ENCODE measurements around the gene ZNF230.

DNA sequence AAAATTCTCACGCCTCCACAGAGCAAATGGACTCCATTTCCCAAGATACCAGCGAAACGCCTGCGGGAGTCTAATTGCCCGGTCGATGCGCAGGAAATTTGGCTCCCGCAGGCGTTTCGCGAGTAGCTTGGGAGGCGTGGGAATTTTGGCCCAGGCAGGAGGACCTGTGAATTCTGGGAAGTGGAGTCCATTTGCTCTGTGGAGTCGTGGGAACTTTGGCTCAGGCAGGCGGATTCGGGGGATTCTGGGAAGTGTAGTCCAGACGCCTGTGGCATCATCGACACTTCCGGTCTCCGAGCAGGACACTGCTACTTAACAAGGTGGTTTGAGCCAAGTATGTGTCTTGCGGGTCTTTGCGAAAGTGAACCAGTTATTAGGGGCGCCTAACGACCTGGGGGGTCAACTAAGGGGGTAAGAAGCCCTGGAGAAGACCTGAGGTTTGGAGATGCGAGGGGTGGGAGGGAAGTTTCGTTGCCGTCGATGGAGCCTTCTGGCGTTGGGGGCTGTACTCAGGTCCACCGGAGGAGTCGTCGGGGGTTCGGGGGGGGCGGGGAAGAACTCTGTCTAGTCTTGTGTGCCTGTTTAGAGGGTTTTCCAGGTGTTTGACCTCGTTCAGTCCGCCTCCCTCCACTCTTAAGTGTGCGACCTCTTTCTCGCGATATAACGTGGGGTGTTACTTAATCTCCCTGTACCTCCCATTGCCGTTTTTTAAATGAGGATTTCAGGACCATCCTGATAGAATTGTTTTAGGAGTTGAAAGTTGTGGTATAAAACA is 18.7 kb upstream of the ZNF230 start, which contains the start of gene ZNF155:
- TF ChIP-seq, protein P1, sequence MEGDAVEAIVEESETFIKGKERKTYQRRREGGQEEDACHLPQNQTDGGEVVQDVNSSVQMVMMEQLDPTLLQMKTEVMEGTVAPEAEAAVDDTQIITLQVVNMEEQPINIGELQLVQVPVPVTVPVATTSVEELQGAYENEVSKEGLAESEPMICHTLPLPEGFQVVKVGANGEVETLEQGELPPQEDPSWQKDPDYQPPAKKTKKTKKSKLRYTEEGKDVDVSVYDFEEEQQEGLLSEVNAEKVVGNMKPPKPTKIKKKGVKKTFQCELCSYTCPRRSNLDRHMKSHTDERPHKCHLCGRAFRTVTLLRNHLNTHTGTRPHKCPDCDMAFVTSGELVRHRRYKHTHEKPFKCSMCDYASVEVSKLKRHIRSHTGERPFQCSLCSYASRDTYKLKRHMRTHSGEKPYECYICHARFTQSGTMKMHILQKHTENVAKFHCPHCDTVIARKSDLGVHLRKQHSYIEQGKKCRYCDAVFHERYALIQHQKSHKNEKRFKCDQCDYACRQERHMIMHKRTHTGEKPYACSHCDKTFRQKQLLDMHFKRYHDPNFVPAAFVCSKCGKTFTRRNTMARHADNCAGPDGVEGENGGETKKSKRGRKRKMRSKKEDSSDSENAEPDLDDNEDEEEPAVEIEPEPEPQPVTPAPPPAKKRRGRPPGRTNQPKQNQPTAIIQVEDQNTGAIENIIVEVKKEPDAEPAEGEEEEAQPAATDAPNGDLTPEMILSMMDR (IDR thresholded peaks at IDR 0.05; ENCODE audit: low read depth, low read length, missing input control), result no peak
- TF ChIP-seq JUND (IDR thresholded peaks at IDR 0.05), result no peak
- no peak for TF ChIP-seq TAF1 (conservative IDR thresholded peaks at IDR 0.05)
- TF ChIP-seq, protein P2, sequence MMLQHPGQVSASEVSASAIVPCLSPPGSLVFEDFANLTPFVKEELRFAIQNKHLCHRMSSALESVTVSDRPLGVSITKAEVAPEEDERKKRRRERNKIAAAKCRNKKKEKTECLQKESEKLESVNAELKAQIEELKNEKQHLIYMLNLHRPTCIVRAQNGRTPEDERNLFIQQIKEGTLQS (IDR thresholded peaks at IDR 0.05), result peak; percentile 80
- TF ChIP-seq, protein P3, sequence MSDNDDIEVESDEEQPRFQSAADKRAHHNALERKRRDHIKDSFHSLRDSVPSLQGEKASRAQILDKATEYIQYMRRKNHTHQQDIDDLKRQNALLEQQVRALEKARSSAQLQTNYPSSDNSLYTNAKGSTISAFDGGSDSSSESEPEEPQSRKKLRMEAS (IDR thresholded peaks at IDR 0.05), result peak; percentile 85
- peak; percentile 96 for TF ChIP-seq YY1 (IDR thresholded peaks at IDR 0.05)
- TF ChIP-seq RAD21 (IDR thresholded peaks at IDR 0.05), result peak; percentile 27 to 29
